ENCODE measurements around the gene ERV3-1.

- TF ChIP-seq POLR2A (IDR thresholded peaks at IDR 0.05; ENCODE audit: low read depth, low read length): no peak
- no peak for TF ChIP-seq TAF1 (IDR thresholded peaks at IDR 0.05; ENCODE audit: borderline replicate concordance, low read depth, low read length)
Measured at GRCh38 chr7:64997164-64997908, 9.2 kb downstream of the ERV3-1 start.

Data from GM12892 (cell line).